Naive thymus-derived CD4-positive, alpha-beta T cell (primary cell): Measurements from ENCODE around the gene HIPK2. TPM values are rescaled to one million over a fixed set of nuclear protein-coding genes. Genes with fewer than 3 reads are reported as not detected.

Experiments
- ATAC-seq: fragments of 150-1000 bp; cut with Tn5 transposase; 2 replicates; pipeline ENCODE4 v1.10.0; 2021; ENCODE audit warnings: mild to moderate bottlenecking, moderate library complexity
- CTCF ChIA-PET: fragments of 350-600 bp; sonication (Branson Sonifier 250); formaldehyde crosslinking; loops from one replicate; lab custom pipeline; 2021; ENCODE audit warnings: antibody characterized with exemption; lab: Charles Lee
- POLR2A ChIA-PET: fragments of 350-600 bp; sonication (Branson Sonifier 250); formaldehyde crosslinking; loops from one replicate; lab custom pipeline; 2021; ENCODE audit warnings: antibody characterized with exemption, inconsistent platforms; lab: Charles Lee
- DNase-seq, 9 donors: peaks; one replicate each; pipeline versions ENCODE4 v3.0.0 to v3.0.0-alpha.2; 2020 to 2022; ENCODE audit warnings: mixed read lengths in 1 of 9
- H3K27ac ChIP-seq: one replicate; pipeline ENCODE4 v1.7.0; 2013; ENCODE audit warnings: mild to moderate bottlenecking, low read depth, low read length, moderate library complexity
- H3K27me3 ChIP-seq, 2 donors: one replicate each; pipeline ENCODE4 v1.7.0; 2013; ENCODE audit warnings: low read length in 2 of 2, mild to moderate bottlenecking in 2 of 2, moderate library complexity in 2 of 2; ENCODE audit not compliant: control insufficient read depth in 2 of 2, insufficient read depth in 2 of 2
- H3K36me3 ChIP-seq, 3 experiments: 1 replicate in 2 of 3; 2 replicates in 1 of 3; pipeline ENCODE4 v1.7.0; 2013; ENCODE audit warnings: low read length in 3 of 3, mild to moderate bottlenecking in 3 of 3, moderate library complexity in 1 of 3; ENCODE audit not compliant: insufficient read depth in 3 of 3, control insufficient read depth in 2 of 3
- H3K4me1 ChIP-seq, 2 donors: one replicate each; pipeline ENCODE4 v1.7.0; 2013; ENCODE audit warnings: low read length in 2 of 2, mild to moderate bottlenecking in 2 of 2, moderate library complexity in 1 of 2; ENCODE audit not compliant: control insufficient read depth in 2 of 2, insufficient read depth in 2 of 2
- H3K4me3 ChIP-seq: 2 replicates; pipeline ENCODE4 v1.7.0; 2013; ENCODE audit warnings: mild to moderate bottlenecking, low read length
- H3K9me3 ChIP-seq, 3 experiments: 1 replicate in 2 of 3; 2 replicates in 1 of 3; pipeline ENCODE4 v1.7.0; 2013; ENCODE audit warnings: low read length in 3 of 3; ENCODE audit not compliant: control insufficient read depth in 2 of 3
- H3K27ac Mint-ChIP-seq, 9 donors: one replicate each; pipeline ENCODE4 v1.8.0; 2020 to 2022; ENCODE audit warnings: mixed read lengths in 9 of 9, mild to moderate bottlenecking in 8 of 9, moderate library complexity in 5 of 9, inconsistent platforms in 2 of 9
- H3K27me3 Mint-ChIP-seq, 5 donors: one replicate each; pipeline ENCODE4 v1.8.0; 2021 to 2022; ENCODE audit warnings: mixed read lengths in 5 of 5, mild to moderate bottlenecking in 1 of 5
- H3K36me3 Mint-ChIP-seq, 5 donors: one replicate each; pipeline ENCODE4 v1.8.0; 2020 to 2022; ENCODE audit warnings: mixed read lengths in 5 of 5, mild to moderate bottlenecking in 3 of 5, inconsistent platforms in 1 of 5
- H3K4me1 Mint-ChIP-seq, 7 donors: one replicate each; pipeline ENCODE4 v1.8.0; 2020 to 2022; ENCODE audit warnings: mixed read lengths in 7 of 7, mild to moderate bottlenecking in 3 of 7, inconsistent platforms in 1 of 7
- H3K4me3 Mint-ChIP-seq, 10 donors: one replicate each; pipeline ENCODE4 v1.8.0; 2020 to 2022; ENCODE audit warnings: mild to moderate bottlenecking in 10 of 10, mixed read lengths in 10 of 10, moderate library complexity in 6 of 10, inconsistent platforms in 2 of 10
- H3K9me3 Mint-ChIP-seq, 11 donors: one replicate each; pipeline ENCODE4 v1.8.0; 2020 to 2022; ENCODE audit warnings: mixed read lengths in 11 of 11, mild to moderate bottlenecking in 4 of 11, inconsistent platforms in 1 of 11, moderate library complexity in 1 of 11
- intact Hi-C, 2 donors: fragments of 100-400 bp; cut with micrococcal nuclease; formaldehyde crosslinking; loops; one replicate each; pipeline ENCODE4 v1.15.1; 2023
- polyA plus RNA-seq, 2 donors: library from polyadenylated mRNA; unstranded; fragments of 300-500 nt; fragmentation: Illumina TruSeq; gene quantifications; one replicate each; pipeline ENCODE4 v1.2.3, GENCODE V29; 2021
- total RNA-seq, 6 experiments: library from RNA in 5 of 6; stranded (reverse) in 5 of 6; gene quantifications; 1 replicate in 5 of 6; 2 replicates in 1 of 6; pipeline ENCODE4 v1.2.3 and lab custom pipeline; 2021 to 2026

The HIPK2 gene
- total and polyA plus RNA-seq, 7 experiments from 2014 or later = 4.6 to 44.0 (median 36.1) TPM

GRCh38 chr7:139655305-139655704, 122.5 kb downstream of the HIPK2 start:
- Mint-ChIP-seq H3K36me3 (peaks cover 4 to 13% (median 6%) of the 10 kb centered on the region in 5 donors), H3K4me3 (no peak overlapping the region), H3K4me1 (peaks cover 25 to 72% (median 56%) of the 10 kb centered on the region in 7 donors), H3K27me3 (no peaks in the 10 kb centered on the region), H3K9me3 (no peaks in the 10 kb centered on the region), H3K27ac (peak overlapping the region in 8 of 9 donors; percentile 10 to 86 (median 46))
- Histone ChIP-seq H3K27me3 (no peaks in the 10 kb centered on the region), H3K4me1 (peaks cover 0 to 5% of the 10 kb centered on the region in 2 donors), H3K27ac (no peak overlapping the region), H3K36me3 (no peaks in the 10 kb centered on the region), H3K9me3 (no peaks in the 10 kb centered on the region), H3K4me3 (no peak overlapping the region)
- no peak for DNase-seq
- ChIA-PET POLR2A (no interaction called here), CTCF (interaction anchor here (1.4 kb wide), 1 partner anchor 10 kb away, joined by 5 read pairs; no protein-coding TSS in a partner anchor)
- intact Hi-C loops = no loop called here
- ATAC-seq = no peak

- intact Hi-C loops = no loop called here
- H3K4me1 Mint-ChIP-seq = peaks cover 23 to 72% (median 58%) of the 10 kb centered on the region in 7 donors
- ChIA-PET POLR2A (no interaction called here), CTCF (interaction anchor here (1.4 kb wide), 1 partner anchor 9 kb away, joined by 5 read pairs; no protein-coding TSS in a partner anchor)
- H3K36me3 Mint-ChIP-seq = peaks cover 4 to 13% (median 6%) of the 10 kb centered on the region in 5 donors
- peak overlapping the region in 6 of 9 donors; percentile 38 to 86 (median 42) for H3K27ac Mint-ChIP-seq
- H3K9me3 Mint-ChIP-seq = no peaks in the 10 kb centered on the region
- H3K4me3 Mint-ChIP-seq = no peak overlapping the region
- H3K27me3 ChIP-seq = no peaks in the 10 kb centered on the region
- H3K36me3 ChIP-seq = no peaks in the 10 kb centered on the region
- no peak overlapping the region for H3K27ac ChIP-seq
- peaks cover 0 to 9% of the 10 kb centered on the region in 2 donors for H3K4me1 ChIP-seq
- H3K9me3 ChIP-seq = no peaks in the 10 kb centered on the region
- H3K4me3 ChIP-seq = no peak overlapping the region
- no peaks in the 10 kb centered on the region for H3K27me3 Mint-ChIP-seq
- DNase-seq (no peak), ATAC-seq (no peak)
Observed at GRCh38 chr7:139654276-139655181, 123.3 kb downstream of the HIPK2 start.

- no peaks in the 10 kb centered on the region for H3K27me3 ChIP-seq
- no peak for DNase-seq
- H3K27me3 Mint-ChIP-seq = no peaks in the 10 kb centered on the region
- H3K4me1 Mint-ChIP-seq = peaks cover 32 to 75% (median 66%) of the 10 kb centered on the region in 7 donors
- no peaks in the 10 kb centered on the region for H3K36me3 ChIP-seq
- no peak overlapping the region for H3K4me3 ChIP-seq
- CTCF ChIA-PET = interaction anchor here (1.2 kb wide), 1 partner anchor 33 kb away, joined by 3 read pairs; no protein-coding TSS in a partner anchor
- H3K4me3 Mint-ChIP-seq = no peak overlapping the region
- POLR2A ChIA-PET = interaction anchor here (1.1 kb wide), 2 partner anchors 16 to 23 kb away, joined by 3 to 4 read pairs; no protein-coding TSS in a partner anchor
- no peak overlapping the region for H3K27ac ChIP-seq
- H3K9me3 ChIP-seq = no peaks in the 10 kb centered on the region
- H3K9me3 Mint-ChIP-seq = no peaks in the 10 kb centered on the region
- peaks cover 0 to 34% of the 10 kb centered on the region in 2 donors for H3K4me1 ChIP-seq
- intact Hi-C loops = no loop called here
- ATAC-seq = no peak
- H3K27ac Mint-ChIP-seq = peak overlapping the region in 4 of 9 donors; percentile 4 to 84 (median 38)
- peaks cover 0 to 12% (median 6%) of the 10 kb centered on the region in 5 donors for H3K36me3 Mint-ChIP-seq
Observed at GRCh38 chr7:139651914-139652313, 125.9 kb downstream of the HIPK2 start.

GRCh38 chr7:139651308-139651707, 126.5 kb downstream of the HIPK2 start:
- no peak overlapping the region for H3K4me3 ChIP-seq
- no peak for ATAC-seq
- DNase-seq = no peak
- peak overlapping the region in 1 of 10 donors; percentile 14 for H3K4me3 Mint-ChIP-seq
- H3K27ac ChIP-seq = no peak overlapping the region
- H3K9me3 Mint-ChIP-seq = no peaks in the 10 kb centered on the region
- no peaks in the 10 kb centered on the region for H3K9me3 ChIP-seq
- peaks cover 0 to 8% (median 4%) of the 10 kb centered on the region in 5 donors for H3K36me3 Mint-ChIP-seq
- H3K27me3 ChIP-seq = no peaks in the 10 kb centered on the region
- ChIA-PET POLR2A (interaction anchor here (1.1 kb wide), 2 partner anchors 15 to 24 kb away, joined by 3 to 4 read pairs; no protein-coding TSS in a partner anchor), CTCF (interaction anchor here (1.2 to 1.5 kb wide), 2 partner anchors 31 to 32 kb away, joined by 3 read pairs; no protein-coding TSS in a partner anchor)
- H3K36me3 ChIP-seq = no peaks in the 10 kb centered on the region
- peak overlapping the region in 5 of 9 donors; percentile 14 to 58 (median 41) for H3K27ac Mint-ChIP-seq
- no peaks in the 10 kb centered on the region for H3K27me3 Mint-ChIP-seq
- peaks cover 38 to 77% (median 67%) of the 10 kb centered on the region in 7 donors for H3K4me1 Mint-ChIP-seq
- H3K4me1 ChIP-seq = peaks cover 0 to 40% of the 10 kb centered on the region in 2 donors
- intact Hi-C loops = no loop called here

GRCh38 chr7:139650429-139651100, 127.2 kb downstream of the HIPK2 start:
- H3K9me3 ChIP-seq = no peaks in the 10 kb centered on the region
- H3K27ac ChIP-seq = no peak overlapping the region
- H3K9me3 Mint-ChIP-seq = no peaks in the 10 kb centered on the region
- CTCF ChIA-PET = interaction anchor here (1.5 kb wide), 1 partner anchor 30 kb away, joined by 3 read pairs; no protein-coding TSS in a partner anchor
- POLR2A ChIA-PET = interaction anchor here (0.5 to 0.6 kb wide), 2 partner anchors 33 to 85 kb away, joined by 3 to 4 read pairs; no protein-coding TSS in a partner anchor
- no peaks in the 10 kb centered on the region for H3K27me3 Mint-ChIP-seq
- ATAC-seq (no peak), DNase-seq (no peak)
- peak overlapping the region in 5 of 10 donors; percentile 21 to 48 (median 25) for H3K4me3 Mint-ChIP-seq
- H3K36me3 Mint-ChIP-seq = peaks cover 0 to 4% (median 2%) of the 10 kb centered on the region in 5 donors
- no peak overlapping the region for H3K4me3 ChIP-seq
- peaks cover 0 to 43% of the 10 kb centered on the region in 2 donors for H3K4me1 ChIP-seq
- peak overlapping the region in 7 of 9 donors; percentile 16 to 92 (median 58) for H3K27ac Mint-ChIP-seq
- intact Hi-C loops = no loop called here
- peaks cover 38 to 75% (median 64%) of the 10 kb centered on the region in 7 donors for H3K4me1 Mint-ChIP-seq
- H3K27me3 ChIP-seq = no peaks in the 10 kb centered on the region
- H3K36me3 ChIP-seq = no peaks in the 10 kb centered on the region
